HEK293 (cell line): ENCODE results near the gene AGGF1.

ENCODE experiments used
- CTCF ChIA-PET: fragments of 350-600 bp; formaldehyde crosslinking; extraction: SDS; loops from one replicate; lab custom pipeline; 2021; ENCODE audit warnings: antibody characterized with exemption; lab: Yijun Ruan, JAX
- POLR2A ChIA-PET: fragments of 300-600 bp; formaldehyde crosslinking; extraction: SDS; loops from one replicate; lab custom pipeline; 2020; ENCODE audit warnings: antibody characterized with exemption, inconsistent platforms; lab: Yijun Ruan, JAX
- H3K27ac ChIP-seq: fragments of 200-500 bp; sonication (Bioruptor generic); 2 replicates; pipeline ENCODE4 v1.5.1; 2014; ENCODE audit warnings: low read depth, low read length, control low read depth, inconsistent platforms; ENCODE audit errors: extremely low read depth
- H3K36me3 ChIP-seq, 2 experiments: fragments of 200-500 bp in 1 of 2; sonication (Bioruptor generic) in 1 of 2; 1 replicate in 1 of 2; 2 replicates in 1 of 2; pipeline ENCODE4 v1.5.1; 2014 to 2017; ENCODE audit warnings: inconsistent platforms in 2 of 2, low read length in 2 of 2; ENCODE audit not compliant: control insufficient read depth in 2 of 2, insufficient read depth in 1 of 2
- H3K4me1 ChIP-seq: fragments of 200-500 bp; sonication (Bioruptor generic); 2 replicates; pipeline ENCODE4 v1.5.1; 2014; ENCODE audit warnings: mild to moderate bottlenecking, low read length, inconsistent platforms; ENCODE audit not compliant: control insufficient read depth, insufficient read depth
- H3K4me3 ChIP-seq: 2 replicates; pipeline ENCODE4 v1.5.1; 2011; ENCODE audit warnings: low read depth, mild to moderate bottlenecking, control low read depth, low read length, moderate library complexity
- H3K9me3 ChIP-seq: fragments of 200-500 bp; sonication (Bioruptor generic); 2 replicates; pipeline ENCODE4 v1.5.1; 2014; ENCODE audit warnings: low read depth, low read length, inconsistent platforms; ENCODE audit not compliant: control insufficient read depth, insufficient read depth
- RBAK ChIP-seq: fragments of 450-650 bp; formaldehyde crosslinking; IDR thresholded peaks from 2 replicates; pipeline ENCODE4 v1.5.1; 2016; ENCODE audit warnings: missing biosample characterization, missing genetic modification characterization
- ZNF155 ChIP-seq: fragments of 450-650 bp; formaldehyde crosslinking; IDR thresholded peaks from 2 replicates; pipeline ENCODE4 v1.5.1; 2016; ENCODE audit warnings: missing biosample characterization, missing genetic modification characterization
- ZNF169 ChIP-seq: fragments of 450-650 bp; formaldehyde crosslinking; IDR thresholded peaks from 2 replicates; pipeline ENCODE4 v1.5.1; 2016; ENCODE audit warnings: missing biosample characterization, missing genetic modification characterization
- ZNF549 ChIP-seq: fragments of 450-650 bp; IDR thresholded peaks from 2 replicates; pipeline ENCODE4 v1.5.1; 2018; ENCODE audit warnings: missing biosample characterization, missing genetic modification characterization, mild to moderate bottlenecking, inconsistent platforms, moderate library complexity
- ZNF654 ChIP-seq: fragments of 450-650 bp; formaldehyde crosslinking; IDR thresholded peaks from 2 replicates; pipeline ENCODE4 v1.5.1; 2016; ENCODE audit warnings: low read depth, missing biosample characterization, missing genetic modification characterization
- TF ChIP-seq, protein P1 (sequence below): fragments of 450-650 bp; formaldehyde crosslinking; IDR thresholded peaks from 2 replicates; pipeline ENCODE4 v1.5.1; 2016; ENCODE audit warnings: missing biosample characterization, missing genetic modification characterization
- TF ChIP-seq, protein P2 (sequence below): fragments of 450-650 bp; formaldehyde crosslinking; IDR thresholded peaks from 2 replicates; pipeline ENCODE4 v1.5.1; 2016; ENCODE audit warnings: missing biosample characterization, missing genetic modification characterization
- TF ChIP-seq, protein P3 (sequence below): fragments of 450-650 bp; IDR thresholded peaks from 2 replicates; pipeline ENCODE4 v1.5.1; 2018; ENCODE audit warnings: missing biosample characterization, missing genetic modification characterization
- TF ChIP-seq, protein P4 (sequence below): fragments of 450-650 bp; formaldehyde crosslinking; IDR thresholded peaks from 2 replicates; pipeline ENCODE4 v1.5.1; 2016; ENCODE audit warnings: missing biosample characterization, missing genetic modification characterization
- TF ChIP-seq, protein P5 (sequence below): fragments of 450-650 bp; formaldehyde crosslinking; IDR thresholded peaks from 2 replicates; pipeline ENCODE4 v1.5.1; 2016; ENCODE audit warnings: missing biosample characterization, missing genetic modification characterization, borderline replicate concordance
- TF ChIP-seq, protein P6 (sequence below): fragments of 450-650 bp; formaldehyde crosslinking; IDR thresholded peaks from 2 replicates; pipeline ENCODE4; 2016; ENCODE audit warnings: missing biosample characterization, missing genetic modification characterization

Gene AGGF1

DNA sequence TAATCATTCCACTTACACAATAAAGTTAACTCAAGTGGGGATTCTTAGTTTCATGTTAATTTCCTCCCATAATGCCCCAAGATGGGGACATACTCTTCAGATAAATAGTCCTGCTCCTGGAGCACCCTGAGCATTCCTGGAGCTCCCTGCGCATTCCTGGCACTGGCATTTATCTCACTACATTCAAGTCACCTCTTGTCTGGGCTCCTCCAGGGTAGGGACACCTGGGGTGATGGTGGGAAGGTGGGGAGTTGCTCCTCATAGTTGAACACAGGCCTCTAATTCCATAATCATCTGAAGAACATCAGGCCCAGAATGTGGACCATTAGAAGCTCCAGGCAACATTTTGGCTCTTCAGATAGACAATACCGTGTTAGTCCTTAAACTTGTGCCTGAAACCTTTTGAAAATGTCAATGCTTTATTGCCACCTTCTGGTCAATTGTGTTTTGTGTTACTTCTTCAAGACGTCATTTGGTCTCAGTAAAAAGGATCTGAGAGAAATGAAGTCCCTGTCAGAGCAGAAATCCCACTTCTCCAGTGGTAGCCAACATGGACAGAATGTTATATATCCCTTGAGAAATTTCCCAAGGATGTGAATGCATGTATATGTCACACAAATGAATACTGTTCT, 14.2 kb upstream of the AGGF1 start:
- Histone ChIP-seq H3K27ac (no peak overlapping the region), H3K4me1 (no peaks in the 10 kb centered on the region)
- CTCF ChIA-PET, result interaction anchor here (0.6 to 3.2 kb wide), 24 partner anchors 10 to 710 kb away, joined by 3 to 61 read pairs (median 4); partner anchors contain the start of gene AGGF1
- POLR2A ChIA-PET, result interaction anchor here (1.5 kb wide), 1 partner anchor 197 kb away, joined by 3 read pairs; the partner anchor contains the start of gene F2RL1
- TF ChIP-seq ZNF549, result no peak
- TF ChIP-seq, protein P1, sequence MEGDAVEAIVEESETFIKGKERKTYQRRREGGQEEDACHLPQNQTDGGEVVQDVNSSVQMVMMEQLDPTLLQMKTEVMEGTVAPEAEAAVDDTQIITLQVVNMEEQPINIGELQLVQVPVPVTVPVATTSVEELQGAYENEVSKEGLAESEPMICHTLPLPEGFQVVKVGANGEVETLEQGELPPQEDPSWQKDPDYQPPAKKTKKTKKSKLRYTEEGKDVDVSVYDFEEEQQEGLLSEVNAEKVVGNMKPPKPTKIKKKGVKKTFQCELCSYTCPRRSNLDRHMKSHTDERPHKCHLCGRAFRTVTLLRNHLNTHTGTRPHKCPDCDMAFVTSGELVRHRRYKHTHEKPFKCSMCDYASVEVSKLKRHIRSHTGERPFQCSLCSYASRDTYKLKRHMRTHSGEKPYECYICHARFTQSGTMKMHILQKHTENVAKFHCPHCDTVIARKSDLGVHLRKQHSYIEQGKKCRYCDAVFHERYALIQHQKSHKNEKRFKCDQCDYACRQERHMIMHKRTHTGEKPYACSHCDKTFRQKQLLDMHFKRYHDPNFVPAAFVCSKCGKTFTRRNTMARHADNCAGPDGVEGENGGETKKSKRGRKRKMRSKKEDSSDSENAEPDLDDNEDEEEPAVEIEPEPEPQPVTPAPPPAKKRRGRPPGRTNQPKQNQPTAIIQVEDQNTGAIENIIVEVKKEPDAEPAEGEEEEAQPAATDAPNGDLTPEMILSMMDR (tag by site-specific recombination), result 0 out of 2 replicates have a peak, but pooled peaks have one; percentile 23
- peak; percentile 66 for TF ChIP-seq ZNF654 (tag by site-specific recombination)
- TF ChIP-seq, all 188 proteins: peak for 2
- no peaks in the 10 kb centered on the region for H3K36me3 ChIP-seq
- H3K9me3 ChIP-seq, result no peaks in the 10 kb centered on the region
- H3K4me3 ChIP-seq, result no peak overlapping the region

DNA sequence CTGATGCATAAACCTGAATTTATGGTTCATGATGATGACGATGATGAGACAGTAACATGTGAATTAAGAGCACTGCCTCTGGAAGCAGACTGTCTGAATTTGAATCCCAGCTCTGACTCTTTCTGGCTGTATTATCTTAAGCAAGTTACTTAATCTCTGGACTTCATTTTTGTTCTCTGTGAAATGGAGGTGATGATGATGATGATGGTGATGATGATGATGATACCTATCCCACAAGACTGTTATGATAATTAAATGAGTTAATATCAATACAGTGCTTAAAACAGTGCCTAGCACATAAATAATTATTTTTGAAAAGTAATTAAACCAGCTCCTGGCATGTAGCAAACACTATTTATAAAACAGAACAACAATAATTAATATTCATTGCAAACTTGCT, 13.2 kb upstream of the AGGF1 start:
- CTCF ChIA-PET, result interaction anchor here (0.6 to 3.2 kb wide), 13 partner anchors 9 to 415 kb away, joined by 3 to 61 read pairs (median 5); partner anchors contain the start of gene AGGF1
- Histone ChIP-seq H3K4me3 (no peak overlapping the region), H3K27ac (no peak overlapping the region)
- TF ChIP-seq, protein P2, sequence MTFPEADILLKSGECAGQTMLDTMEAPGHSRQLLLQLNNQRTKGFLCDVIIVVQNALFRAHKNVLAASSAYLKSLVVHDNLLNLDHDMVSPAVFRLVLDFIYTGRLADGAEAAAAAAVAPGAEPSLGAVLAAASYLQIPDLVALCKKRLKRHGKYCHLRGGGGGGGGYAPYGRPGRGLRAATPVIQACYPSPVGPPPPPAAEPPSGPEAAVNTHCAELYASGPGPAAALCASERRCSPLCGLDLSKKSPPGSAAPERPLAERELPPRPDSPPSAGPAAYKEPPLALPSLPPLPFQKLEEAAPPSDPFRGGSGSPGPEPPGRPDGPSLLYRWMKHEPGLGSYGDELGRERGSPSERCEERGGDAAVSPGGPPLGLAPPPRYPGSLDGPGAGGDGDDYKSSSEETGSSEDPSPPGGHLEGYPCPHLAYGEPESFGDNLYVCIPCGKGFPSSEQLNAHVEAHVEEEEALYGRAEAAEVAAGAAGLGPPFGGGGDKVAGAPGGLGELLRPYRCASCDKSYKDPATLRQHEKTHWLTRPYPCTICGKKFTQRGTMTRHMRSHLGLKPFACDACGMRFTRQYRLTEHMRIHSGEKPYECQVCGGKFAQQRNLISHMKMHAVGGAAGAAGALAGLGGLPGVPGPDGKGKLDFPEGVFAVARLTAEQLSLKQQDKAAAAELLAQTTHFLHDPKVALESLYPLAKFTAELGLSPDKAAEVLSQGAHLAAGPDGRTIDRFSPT (tag by site-specific recombination), result no peak
- TF ChIP-seq, protein P3, sequence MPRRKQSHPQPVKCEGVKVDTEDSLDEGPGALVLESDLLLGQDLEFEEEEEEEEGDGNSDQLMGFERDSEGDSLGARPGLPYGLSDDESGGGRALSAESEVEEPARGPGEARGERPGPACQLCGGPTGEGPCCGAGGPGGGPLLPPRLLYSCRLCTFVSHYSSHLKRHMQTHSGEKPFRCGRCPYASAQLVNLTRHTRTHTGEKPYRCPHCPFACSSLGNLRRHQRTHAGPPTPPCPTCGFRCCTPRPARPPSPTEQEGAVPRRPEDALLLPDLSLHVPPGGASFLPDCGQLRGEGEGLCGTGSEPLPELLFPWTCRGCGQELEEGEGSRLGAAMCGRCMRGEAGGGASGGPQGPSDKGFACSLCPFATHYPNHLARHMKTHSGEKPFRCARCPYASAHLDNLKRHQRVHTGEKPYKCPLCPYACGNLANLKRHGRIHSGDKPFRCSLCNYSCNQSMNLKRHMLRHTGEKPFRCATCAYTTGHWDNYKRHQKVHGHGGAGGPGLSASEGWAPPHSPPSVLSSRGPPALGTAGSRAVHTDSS (tag by site-specific recombination), result peak; percentile 82
- no peak for TF ChIP-seq ZNF155 (tag by site-specific recombination)
- TF ChIP-seq, protein P4, sequence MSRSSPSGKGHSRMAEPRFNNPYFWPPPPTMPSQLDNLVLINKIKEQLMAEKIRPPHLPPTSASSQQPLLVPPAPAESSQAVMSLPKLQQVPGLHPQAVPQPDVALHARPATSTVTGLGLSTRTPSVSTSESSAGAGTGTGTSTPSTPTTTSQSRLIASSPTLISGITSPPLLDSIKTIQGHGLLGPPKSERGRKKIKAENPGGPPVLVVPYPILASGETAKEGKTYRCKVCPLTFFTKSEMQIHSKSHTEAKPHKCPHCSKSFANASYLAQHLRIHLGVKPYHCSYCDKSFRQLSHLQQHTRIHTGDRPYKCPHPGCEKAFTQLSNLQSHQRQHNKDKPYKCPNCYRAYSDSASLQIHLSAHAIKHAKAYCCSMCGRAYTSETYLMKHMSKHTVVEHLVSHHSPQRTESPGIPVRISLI, result no peak
- no peak for TF ChIP-seq RBAK (tag by site-specific recombination)
- TF ChIP-seq, protein P5, sequence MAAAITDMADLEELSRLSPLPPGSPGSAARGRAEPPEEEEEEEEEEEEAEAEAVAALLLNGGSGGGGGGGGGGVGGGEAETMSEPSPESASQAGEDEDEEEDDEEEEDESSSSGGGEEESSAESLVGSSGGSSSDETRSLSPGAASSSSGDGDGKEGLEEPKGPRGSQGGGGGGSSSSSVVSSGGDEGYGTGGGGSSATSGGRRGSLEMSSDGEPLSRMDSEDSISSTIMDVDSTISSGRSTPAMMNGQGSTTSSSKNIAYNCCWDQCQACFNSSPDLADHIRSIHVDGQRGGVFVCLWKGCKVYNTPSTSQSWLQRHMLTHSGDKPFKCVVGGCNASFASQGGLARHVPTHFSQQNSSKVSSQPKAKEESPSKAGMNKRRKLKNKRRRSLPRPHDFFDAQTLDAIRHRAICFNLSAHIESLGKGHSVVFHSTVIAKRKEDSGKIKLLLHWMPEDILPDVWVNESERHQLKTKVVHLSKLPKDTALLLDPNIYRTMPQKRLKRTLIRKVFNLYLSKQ, result no peak
- no peak for TF ChIP-seq ZNF169
- TF ChIP-seq, protein P6, sequence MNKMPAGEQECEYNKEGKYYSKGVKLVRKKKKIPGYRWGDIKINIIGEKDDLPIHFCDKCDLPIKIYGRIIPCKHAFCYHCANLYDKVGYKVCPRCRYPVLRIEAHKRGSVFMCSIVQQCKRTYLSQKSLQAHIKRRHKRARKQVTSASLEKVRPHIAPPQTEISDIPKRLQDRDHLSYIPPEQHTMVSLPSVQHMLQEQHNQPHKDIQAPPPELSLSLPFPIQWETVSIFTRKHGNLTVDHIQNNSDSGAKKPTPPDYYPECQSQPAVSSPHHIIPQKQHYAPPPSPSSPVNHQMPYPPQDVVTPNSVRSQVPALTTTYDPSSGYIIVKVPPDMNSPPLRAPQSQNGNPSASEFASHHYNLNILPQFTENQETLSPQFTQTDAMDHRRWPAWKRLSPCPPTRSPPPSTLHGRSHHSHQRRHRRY (tag by site-specific recombination), result no peak
- TF ChIP-seq, all 188 proteins: peak for 1
- Histone ChIP-seq H3K4me1 (no peaks in the 10 kb centered on the region), H3K36me3 (no peaks in the 10 kb centered on the region), H3K9me3 (no peaks in the 10 kb centered on the region)
- POLR2A ChIA-PET, result interaction anchor here (1.5 kb wide), 1 partner anchor 198 kb away, joined by 3 read pairs; the partner anchor contains the start of gene F2RL1
